ENCODE results near the gene CASP1. TPM values are rescaled to one million over a fixed set of nuclear protein-coding genes. Genes with fewer than 3 reads are reported as not detected.
A peak's percentile ranks its signal among the peaks of the same experiment; 100 is the strongest.
"Not testable (repeated sequence)": the region's sequence is repeated elsewhere in the genome, so short reads cannot be mapped to it uniquely, and the experiment has no call there.

CASP1 gene
- total RNA-seq (100 to 1,000 TPM in 4 of 7 donors, 10 to 100 TPM in 3; 89.3 to 158 (median 114) TPM), polyA plus RNA-seq (100 to 1,000 TPM in 1 of 3 donors, 10 to 100 TPM in 2; 57.7 to 107 (median 69.4) TPM)
- long read RNA-seq, donor 1, transcript CASP1-202 (10 exons, 1,477 nt): major isoform, 12 of 19 reads
- long read RNA-seq, donor 1, partial matches to known transcripts: 0 of 19 reads
- long read RNA-seq, donor 1, other reads (novel, unspliced or antisense): 0 of 19 reads
- long read RNA-seq, donor 2, transcript CASP1-202 (10 exons, 1,477 nt): major isoform, 7 of 11 reads
- long read RNA-seq, donor 2, partial matches to known transcripts: 0 of 11 reads
- long read RNA-seq, donor 2, other reads (novel, unspliced or antisense): 0 of 11 reads

GRCh38 chr11:105034813-105035620 lies at the start of gene CASP1:
TSS of gene CASP1 (minus strand) at chr11:105035144. CDS start at chr11:105035113, 31 bp downstream.
- intact Hi-C loops (cut with DNase I; ENCODE audit: low total_unique reads): no loop called here
- Histone ChIP-seq H3K27ac (peak within 1 kb of the TSS; percentile 75 to 93 (median 90)), H3K4me1 (peaks cover 25 to 66% (median 53%) of the 10 kb centered on the region in 6 donors), H3K27me3 (replicated peaks in 1 of 7) (no peaks in the 10 kb centered on the region), H3K4me3 (peak within 1 kb of the TSS; percentile 23 to 73 (median 46)), H3K36me3 (peaks cover 0 to 43% (median 20%) of the 10 kb centered on the region in 6 donors), H3K9me3 (no peaks in the 10 kb centered on the region)
- 2 to 12% (median 8%) methylated on average over 3 of the region's 3 CpGs for WGBS, 5 donors
- DNase-seq: no peak
- TF ChIP-seq, protein P1, sequence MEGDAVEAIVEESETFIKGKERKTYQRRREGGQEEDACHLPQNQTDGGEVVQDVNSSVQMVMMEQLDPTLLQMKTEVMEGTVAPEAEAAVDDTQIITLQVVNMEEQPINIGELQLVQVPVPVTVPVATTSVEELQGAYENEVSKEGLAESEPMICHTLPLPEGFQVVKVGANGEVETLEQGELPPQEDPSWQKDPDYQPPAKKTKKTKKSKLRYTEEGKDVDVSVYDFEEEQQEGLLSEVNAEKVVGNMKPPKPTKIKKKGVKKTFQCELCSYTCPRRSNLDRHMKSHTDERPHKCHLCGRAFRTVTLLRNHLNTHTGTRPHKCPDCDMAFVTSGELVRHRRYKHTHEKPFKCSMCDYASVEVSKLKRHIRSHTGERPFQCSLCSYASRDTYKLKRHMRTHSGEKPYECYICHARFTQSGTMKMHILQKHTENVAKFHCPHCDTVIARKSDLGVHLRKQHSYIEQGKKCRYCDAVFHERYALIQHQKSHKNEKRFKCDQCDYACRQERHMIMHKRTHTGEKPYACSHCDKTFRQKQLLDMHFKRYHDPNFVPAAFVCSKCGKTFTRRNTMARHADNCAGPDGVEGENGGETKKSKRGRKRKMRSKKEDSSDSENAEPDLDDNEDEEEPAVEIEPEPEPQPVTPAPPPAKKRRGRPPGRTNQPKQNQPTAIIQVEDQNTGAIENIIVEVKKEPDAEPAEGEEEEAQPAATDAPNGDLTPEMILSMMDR (IDR thresholded peaks at IDR 0.05 in 8 of 11, conservative IDR thresholded peaks at IDR 0.05 in 3 of 11): no peak
- TF ChIP-seq POLR2A (IDR thresholded peaks at IDR 0.05) (peak in 1 of 3 donors; percentile 44), POLR2AphosphoS5 (IDR thresholded peaks at IDR 0.05) (peak in 1 of 3 donors; percentile 79)

DNA sequence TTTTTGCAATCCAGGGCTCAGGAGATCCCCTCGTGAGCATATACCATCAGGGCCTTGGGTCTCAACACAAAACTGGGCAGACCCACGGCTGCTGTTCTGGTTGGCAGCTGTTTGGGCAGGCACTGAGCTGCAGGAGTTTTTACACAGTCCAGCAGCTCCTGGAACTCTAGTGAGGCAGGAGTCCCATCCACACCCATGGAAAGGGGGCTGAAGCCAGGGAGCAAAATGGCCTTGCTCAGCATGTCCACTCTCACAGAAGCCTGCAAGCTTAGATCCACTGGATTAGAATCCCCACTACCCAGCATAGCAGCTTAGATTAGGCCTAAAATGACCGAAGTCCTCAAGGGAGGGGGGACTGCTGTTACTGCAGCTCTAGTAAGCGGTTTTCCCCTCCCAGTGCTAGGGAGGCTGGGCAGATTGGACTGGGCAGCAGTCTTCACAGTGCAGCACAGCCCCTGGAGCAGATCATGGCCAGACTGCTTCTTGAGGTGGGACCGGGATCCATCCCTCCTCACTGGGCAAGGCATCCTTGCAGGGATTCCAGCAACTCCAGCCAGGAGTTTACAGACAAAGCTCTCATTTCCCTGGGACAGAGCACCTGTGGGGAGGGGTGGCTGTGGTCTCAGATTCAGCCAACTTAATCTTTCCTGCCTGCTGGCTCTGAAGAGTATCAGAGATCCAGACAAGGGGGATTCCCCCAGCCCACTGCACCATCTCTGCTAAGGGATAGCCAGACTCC lies 46.6 kb upstream of the CASP1 start:
- TF ChIP-seq POLR2A (IDR thresholded peaks at IDR 0.05) (no peak), POLR2AphosphoS5 (IDR thresholded peaks at IDR 0.05) (no peak)
- TF ChIP-seq, protein P1 (IDR thresholded peaks at IDR 0.05 in 8 of 11, conservative IDR thresholded peaks at IDR 0.05 in 3 of 11): no peak
- Histone ChIP-seq H3K27ac (no peak overlapping the region), H3K9me3 (no peaks in the 10 kb centered on the region), H3K4me1 (peaks cover 0 to 16% (median 5%) of the 10 kb centered on the region in 6 donors), H3K36me3 (no peaks in the 10 kb centered on the region), H3K27me3 (replicated peaks in 1 of 7) (no peaks in the 10 kb centered on the region), H3K4me3 (no peak overlapping the region)
- 81 to 97% (median 89%) methylated on average over 2 to 5 of the region's 5 CpGs for WGBS, 5 donors
- DNase-seq: peak; percentile 61
- intact Hi-C loops (cut with DNase I; ENCODE audit: low total_unique reads): no loop called here

DNA sequence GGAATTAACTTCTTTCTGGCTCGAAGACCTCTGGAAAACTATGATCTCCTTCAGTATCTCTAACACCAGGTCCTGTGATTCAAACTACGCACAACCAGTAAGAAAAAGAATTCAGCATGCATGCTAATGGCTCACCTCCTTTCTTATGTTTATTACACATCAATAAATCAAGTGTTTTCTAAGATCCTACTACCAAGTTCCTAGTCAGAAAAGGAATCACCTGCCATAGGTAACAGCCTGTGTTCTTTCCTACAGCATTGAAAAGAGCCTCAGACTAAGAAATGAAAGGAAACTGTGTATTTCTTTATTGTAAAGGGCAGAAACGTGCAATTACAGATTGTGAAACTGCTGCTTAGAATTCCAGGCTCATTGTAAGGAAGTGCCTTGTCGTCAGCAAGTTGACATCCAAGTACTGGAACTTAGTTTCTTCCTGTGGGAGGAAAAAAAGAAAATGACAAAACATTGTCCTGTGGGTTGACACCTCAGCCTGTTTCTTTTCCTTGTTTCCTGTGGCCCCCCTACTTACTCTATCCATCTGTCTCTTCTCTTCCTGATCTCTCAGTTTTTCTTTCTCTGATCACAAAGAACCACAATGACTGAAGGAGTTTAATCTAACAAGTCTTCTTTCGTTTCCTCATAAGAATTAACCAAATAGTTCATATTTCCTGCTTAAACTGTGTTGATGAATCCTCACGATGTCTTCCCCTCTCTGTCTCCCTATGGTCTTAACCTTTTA lies 45.4 kb upstream of the CASP1 start:
- H3K9me3 ChIP-seq; DNase-seq; H3K36me3 ChIP-seq; intact Hi-C loops (cut with DNase I; ENCODE audit: low total_unique reads); H3K27me3 ChIP-seq (replicated peaks in 1 of 7): not testable (repeated sequence)
- peak overlapping the region in 2 of 8 donors; percentile 13 to 37 for H3K27ac ChIP-seq
- 26 to 34% (median 27%) methylated on average over 6 of the region's 6 CpGs for WGBS, 5 donors
- H3K4me3 ChIP-seq: peak overlapping the region in 1 of 8 donors; percentile 21
- peaks cover 0 to 16% (median 5%) of the 10 kb centered on the region in 6 donors for H3K4me1 ChIP-seq

- no peak for DNase-seq
- H3K27me3 ChIP-seq (replicated peaks in 1 of 7): no peaks in the 10 kb centered on the region
- no peak overlapping the region for H3K27ac ChIP-seq
- no peak overlapping the region for H3K4me3 ChIP-seq
- TF ChIP-seq POLR2AphosphoS5 (IDR thresholded peaks at IDR 0.05) (no peak), POLR2A (IDR thresholded peaks at IDR 0.05) (no peak)
- TF ChIP-seq, protein P1 (IDR thresholded peaks at IDR 0.05 in 8 of 11, conservative IDR thresholded peaks at IDR 0.05 in 3 of 11): no peak
- intact Hi-C loops (cut with DNase I; ENCODE audit: low total_unique reads): no loop called here
- no peaks in the 10 kb centered on the region for H3K9me3 ChIP-seq
- 92 to 94% (median 94%) methylated on average over 3 of the region's 3 CpGs for WGBS, 5 donors
- H3K36me3 ChIP-seq: no peaks in the 10 kb centered on the region
- peaks cover 0 to 16% (median 5%) of the 10 kb centered on the region in 6 donors for H3K4me1 ChIP-seq
Measured at GRCh38 chr11:105078283-105078682, 43.3 kb upstream of the CASP1 start.

DNA sequence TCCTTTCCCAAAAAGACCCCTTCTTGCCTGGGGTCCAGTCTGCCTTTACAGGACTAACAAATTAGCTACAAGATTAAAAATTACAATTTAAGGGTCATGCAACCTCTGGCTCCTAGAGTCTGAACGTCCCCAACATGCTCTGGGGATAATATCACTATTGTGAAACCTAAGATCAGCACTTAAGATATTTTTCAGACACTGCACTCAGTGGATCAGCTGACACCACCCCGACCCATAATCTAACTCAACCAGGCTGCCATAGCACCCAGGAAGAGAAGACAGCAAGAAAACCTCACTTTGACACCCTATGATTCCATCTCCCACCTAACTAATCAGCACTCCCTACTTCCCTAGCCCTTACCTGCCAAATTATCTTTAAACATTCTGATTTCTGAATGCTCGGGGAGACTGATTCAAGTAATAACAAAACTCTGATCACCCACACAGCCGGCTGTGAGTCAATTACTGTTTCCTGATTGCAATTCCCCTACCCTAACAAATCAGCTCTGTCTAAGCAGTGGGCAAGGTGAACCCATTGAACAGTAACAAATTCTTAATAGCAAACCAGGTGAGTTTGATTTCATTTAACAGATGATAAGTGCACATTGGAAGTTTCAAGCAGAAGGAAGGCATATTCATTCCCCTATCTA lies 42.3 kb upstream of the CASP1 start:
- intact Hi-C loops (cut with DNase I; ENCODE audit: low total_unique reads); DNase-seq; H3K36me3 ChIP-seq; H3K4me3 ChIP-seq; H3K27ac ChIP-seq; H3K27me3 ChIP-seq (replicated peaks in 1 of 7); H3K9me3 ChIP-seq: not testable (repeated sequence)
- peaks cover 0 to 16% (median 5%) of the 10 kb centered on the region in 6 donors for H3K4me1 ChIP-seq
- 66 to 83% (median 72%) methylated on average over 4 of the region's 4 CpGs for WGBS, 5 donors

All from spleen (tissue), 13 donors.